AG04450 (cell line): ENCODE measurements around the gene DYNC1I1. TPM values are rescaled to one million over a fixed set of nuclear protein-coding genes. Genes with fewer than 3 reads are reported as not detected.

ENCODE experiments used
- CTCF ChIA-PET: fragments of 300-600, 350-600 bp; formaldehyde crosslinking; extraction: SDS; loops from one replicate; lab custom pipeline; 2022; ENCODE audit warnings: antibody characterized with exemption, inconsistent platforms; lab: Charles Lee
- POLR2A ChIA-PET: fragments of 350-600 bp; formaldehyde crosslinking; extraction: SDS; loops from one replicate; lab custom pipeline; 2021; ENCODE audit warnings: antibody characterized with exemption, inconsistent platforms; lab: Yijun Ruan, JAX
- DNase-seq: peaks from one replicate; pipeline ENCODE4 v3.0.0-alpha.2; 2011; ENCODE audit warnings: low read depth, low spot score
- H3K27ac ChIP-seq: one replicate; pipeline ENCODE4 v1.5.1; 2012; ENCODE audit warnings: low read depth, low read length, control low read depth
- H3K27me3 ChIP-seq: one replicate; pipeline ENCODE4 v1.6.0; 2012; ENCODE audit warnings: low read length; ENCODE audit not compliant: control insufficient read depth, insufficient read depth
- H3K4me3 ChIP-seq: 2 replicates; pipeline ENCODE4 v1.5.1; 2011; ENCODE audit warnings: mild to moderate bottlenecking, low read depth, low read length, control low read depth
- H3K9me3 ChIP-seq: 2 replicates; pipeline ENCODE4 v1.5.1; 2012; ENCODE audit warnings: low read length; ENCODE audit not compliant: control insufficient read depth, insufficient read depth
- polyA plus RNA-seq: library from polyadenylated mRNA; depleted of rRNA; stranded (reverse); fragments of >200 nt; gene quantifications from 2 replicates; pipeline ENCODE4 v1.2.3, GENCODE V29; 2011
- TF ChIP-seq, protein P1 (sequence below): IDR thresholded peaks from 2 replicates; pipeline ENCODE4 v1.5.1; 2011; ENCODE audit warnings: low read depth, low read length, control low read depth, inconsistent platforms

DYNC1I1 gene
- polyA plus RNA-seq, 1 experiment, result 0.06 TPM

GRCh38 chr7:95758187-95758586 lies 14.2 kb upstream of the DYNC1I1 start:
- DNase-seq, result no peak
- CTCF ChIA-PET, result no interaction called here

DNA sequence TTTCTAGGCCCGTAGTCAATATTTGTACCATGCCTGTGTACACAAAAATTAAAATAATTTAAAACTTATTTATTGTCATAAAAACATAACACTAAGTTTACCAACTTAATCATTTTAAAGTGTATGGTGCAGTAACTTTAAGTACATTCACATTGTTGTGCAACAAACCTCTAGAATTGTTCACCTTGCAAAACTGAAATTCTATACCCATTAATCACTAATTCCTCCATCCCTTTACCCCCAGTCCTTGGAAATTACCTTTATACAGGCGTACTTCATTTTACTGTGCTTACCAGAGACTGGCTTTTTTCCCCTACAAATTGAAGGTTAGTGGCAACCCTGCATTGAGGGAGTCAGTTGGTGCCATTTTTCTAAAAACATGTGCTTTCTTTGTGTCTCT lies 6.3 kb upstream of the DYNC1I1 start:
- H3K27me3 ChIP-seq, result no peaks in the 10 kb centered on the region
- TF ChIP-seq, protein P1, sequence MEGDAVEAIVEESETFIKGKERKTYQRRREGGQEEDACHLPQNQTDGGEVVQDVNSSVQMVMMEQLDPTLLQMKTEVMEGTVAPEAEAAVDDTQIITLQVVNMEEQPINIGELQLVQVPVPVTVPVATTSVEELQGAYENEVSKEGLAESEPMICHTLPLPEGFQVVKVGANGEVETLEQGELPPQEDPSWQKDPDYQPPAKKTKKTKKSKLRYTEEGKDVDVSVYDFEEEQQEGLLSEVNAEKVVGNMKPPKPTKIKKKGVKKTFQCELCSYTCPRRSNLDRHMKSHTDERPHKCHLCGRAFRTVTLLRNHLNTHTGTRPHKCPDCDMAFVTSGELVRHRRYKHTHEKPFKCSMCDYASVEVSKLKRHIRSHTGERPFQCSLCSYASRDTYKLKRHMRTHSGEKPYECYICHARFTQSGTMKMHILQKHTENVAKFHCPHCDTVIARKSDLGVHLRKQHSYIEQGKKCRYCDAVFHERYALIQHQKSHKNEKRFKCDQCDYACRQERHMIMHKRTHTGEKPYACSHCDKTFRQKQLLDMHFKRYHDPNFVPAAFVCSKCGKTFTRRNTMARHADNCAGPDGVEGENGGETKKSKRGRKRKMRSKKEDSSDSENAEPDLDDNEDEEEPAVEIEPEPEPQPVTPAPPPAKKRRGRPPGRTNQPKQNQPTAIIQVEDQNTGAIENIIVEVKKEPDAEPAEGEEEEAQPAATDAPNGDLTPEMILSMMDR, result no peak
- ChIA-PET POLR2A (no interaction called here), CTCF (no interaction called here)
- no peak for DNase-seq
- H3K4me3 ChIP-seq, result no peak overlapping the region
- H3K9me3 ChIP-seq, result no peaks in the 10 kb centered on the region
- no peak overlapping the region for H3K27ac ChIP-seq

More at GRCh38 chr7:95758187-95758586, 14.2 kb upstream of the DYNC1I1 start:
- no peaks in the 10 kb centered on the region for H3K9me3 ChIP-seq
- no peak overlapping the region for H3K27ac ChIP-seq
- TF ChIP-seq, protein P1, result no peak
- POLR2A ChIA-PET, result no interaction called here
- H3K4me3 ChIP-seq, result no peak overlapping the region
- H3K27me3 ChIP-seq, result no peaks in the 10 kb centered on the region

- TF ChIP-seq, protein P1, result no peak
- CTCF ChIA-PET, result no interaction called here
- POLR2A ChIA-PET, result no interaction called here
- DNase-seq, result no peak
- Histone ChIP-seq H3K4me3 (no peak overlapping the region), H3K27ac (no peak overlapping the region), H3K9me3 (no peaks in the 10 kb centered on the region), H3K27me3 (no peaks in the 10 kb centered on the region)
These were observed 5.7 kb upstream of the DYNC1I1 start for GRCh38 chr7:95766657-95767056.

DNA sequence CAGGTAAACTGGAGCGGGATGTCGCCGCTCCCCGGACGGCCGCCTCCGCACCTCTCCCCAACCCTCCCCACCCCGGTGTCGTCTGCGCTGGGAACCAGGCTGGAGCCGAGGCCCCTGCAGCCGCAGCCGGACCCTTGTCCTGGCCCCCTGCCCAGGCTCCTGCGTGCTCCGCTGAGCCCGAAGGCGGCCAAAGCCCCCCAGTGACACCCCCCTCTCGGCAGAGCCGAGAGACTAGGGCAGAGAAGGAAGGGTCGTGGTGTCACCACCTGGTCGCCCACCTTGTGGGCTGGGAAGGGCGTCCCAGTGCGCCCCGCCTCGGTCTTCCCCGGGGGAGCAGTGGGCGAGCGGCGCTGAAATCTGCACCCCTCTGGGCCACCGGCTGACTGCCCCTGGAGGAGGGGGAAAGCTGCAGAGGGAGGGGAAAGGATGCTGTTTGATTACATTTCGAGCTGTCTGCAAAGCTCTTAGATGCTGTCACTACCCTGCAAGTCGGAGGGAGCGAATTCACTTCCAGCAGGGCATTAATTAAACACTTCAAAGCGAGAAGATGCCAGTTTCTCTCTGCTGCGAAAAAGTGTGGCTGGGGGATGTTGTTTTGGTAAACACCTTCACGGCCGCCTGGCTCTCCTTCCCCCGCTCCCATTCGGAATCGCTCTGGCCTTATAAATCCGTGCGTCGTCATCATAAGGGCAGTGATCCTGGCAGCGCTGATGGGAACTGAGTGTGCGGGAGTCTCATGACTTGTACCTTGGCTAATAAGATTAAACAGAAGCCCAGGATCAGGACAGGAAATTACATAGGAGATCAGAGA lies 622 bp downstream of the DYNC1I1 start:
- no peaks in the 10 kb centered on the region; the same call in 1 of the 2 replicates for H3K9me3 ChIP-seq
- TF ChIP-seq, protein P1, result no peak

DNA sequence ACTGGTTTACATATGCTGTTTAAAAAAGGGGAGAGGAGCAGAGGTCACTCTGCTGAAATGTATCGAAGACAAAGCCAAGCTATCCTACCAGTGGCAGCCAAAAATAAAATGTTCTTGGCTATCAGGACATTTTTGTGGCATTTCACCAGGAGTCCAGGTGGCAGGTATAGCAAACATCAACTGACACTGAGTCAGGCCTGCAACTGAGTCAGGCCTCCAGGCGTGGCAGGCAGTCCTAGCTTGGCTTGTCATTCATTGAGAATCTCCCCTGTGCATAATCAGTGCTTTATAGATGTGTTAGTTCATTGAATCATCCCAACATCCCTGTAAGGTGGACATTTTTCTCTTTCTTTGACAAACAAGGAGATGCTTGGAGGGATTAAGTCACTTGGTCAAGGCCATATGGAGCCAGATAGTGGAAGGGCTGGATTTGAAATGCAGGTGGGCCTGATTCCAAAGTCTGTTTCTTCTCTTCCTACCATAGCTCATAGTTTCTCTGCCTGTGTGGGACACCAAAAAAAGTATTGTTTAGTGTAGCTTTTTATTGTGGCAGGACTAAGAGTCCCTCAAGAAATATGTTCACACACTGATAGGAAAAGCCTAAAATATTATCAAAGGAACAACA lies 4.3 kb downstream of the DYNC1I1 start:
- Histone ChIP-seq H3K9me3 (no peaks in the 10 kb centered on the region; the same call in 1 of the 2 replicates), H3K4me3 (no peak overlapping the region), H3K27ac (no peak overlapping the region), H3K27me3 (peaks cover 11% of the 10 kb centered on the region)
- TF ChIP-seq, protein P1, result no peak
- no peak for DNase-seq
- ChIA-PET CTCF (no interaction called here), POLR2A (no interaction called here)

More for the DNA sequence above, 622 bp downstream of the DYNC1I1 start:
- POLR2A ChIA-PET, result no interaction called here
- H3K27me3 ChIP-seq, result peaks cover 11% of the 10 kb centered on the region
- no peak for DNase-seq
- no peak overlapping the region for H3K27ac ChIP-seq
- H3K4me3 ChIP-seq, result peak overlapping the region; percentile 50
- CTCF ChIA-PET, result no interaction called here
